ENCODE results near the gene FMO3. TPM values are rescaled to one million over a fixed set of nuclear protein-coding genes. Genes with fewer than 3 reads are reported as not detected.

FMO3 gene
- 0.12 TPM for total RNA-seq

GRCh38 chr1:171090604-171091003 is at the start of gene FMO3:
Gene FMO3, plus strand, starts transcription at chr1:171090905. Its CDS starts 1,754 bp downstream, at chr1:171092659.

Small RNAs within 50 kb of the gene (small RNA-seq; reads per million reads assigned to genes)
- gene MIR1295A (ENCODE audit: low replicate concordance): 0.07 reads per million

Other genes with a start within 250 kb of the FMO3 start
- gene MROH9, start 155.4 kb upstream of the FMO3 start, total RNA-seq: not detected
- gene FMO2, start 94.4 kb downstream of the FMO3 start, total RNA-seq: 4.8 TPM
- 75.4 TPM for gene FMO1, start 157.6 kb downstream of the FMO3 start, total RNA-seq
- gene FMO4, start 223.3 kb downstream of the FMO3 start, total RNA-seq: 5.4 TPM

All from metanephros (tissue), 2 donors.